VCaP (cell line): ENCODE results near the gene MEN1.

ENCODE experiments used
- H3K27ac ChIP-seq: fragments of 450-650 bp; 2 replicates; pipeline ENCODE4 v1.5.1; 2017
- CTCF ChIP-seq: fragments of 450-650 bp; conservative IDR thresholded peaks from 2 replicates; pipeline ENCODE4 v1.5.1; 2017; ENCODE audit warnings: mild to moderate bottlenecking, moderate library complexity

The MEN1 gene

GRCh38 chr11:64770120-64770519, 40.2 kb downstream of the MEN1 start:
- TF ChIP-seq CTCF = no peak
- H3K27ac ChIP-seq = no peak overlapping the region; the same call in 1 of the 2 replicates

- H3K27ac ChIP-seq = peak overlapping the region; percentile 4
- TF ChIP-seq CTCF = no peak
Measured at GRCh38 chr11:64769283-64769682, 41.1 kb downstream of the MEN1 start.

- H3K27ac ChIP-seq = peak overlapping the region; percentile 4
- no peak for TF ChIP-seq CTCF
Measured at GRCh38 chr11:64768300-64768694, 42.1 kb downstream of the MEN1 start.

- peak; percentile 99 for TF ChIP-seq CTCF
- H3K27ac ChIP-seq = peak overlapping the region; percentile 4; the same call in 1 of the 2 replicates
Measured at GRCh38 chr11:64767344-64768299, 42.7 kb downstream of the MEN1 start.

GRCh38 chr11:64766881-64767280, 43.5 kb downstream of the MEN1 start:
- TF ChIP-seq CTCF = no peak
- peak overlapping the region; percentile 4; the same call in 1 of the 2 replicates for H3K27ac ChIP-seq

GRCh38 chr11:64765851-64766665, 44.3 kb downstream of the MEN1 start:
- no peak for TF ChIP-seq CTCF
- no peak overlapping the region for H3K27ac ChIP-seq

GRCh38 chr11:64765291-64765850, 45.0 kb downstream of the MEN1 start:
- peak; percentile 71 for TF ChIP-seq CTCF

More at GRCh38 chr11:64765291-64765850, 45.0 kb downstream of the MEN1 start:
- no peak overlapping the region for H3K27ac ChIP-seq
